Activated naive CD8-positive, alpha-beta T cell treated with anti-CD3 and anti-CD28 coated beads, Interleukin-2, amount 10 ng/mL, durations not matched to agents 7 days and 5 days (primary cell): ENCODE measurements around the gene TOX3. TPM values are rescaled to one million over a fixed set of nuclear protein-coding genes. Genes with fewer than 3 reads are reported as not detected.

ENCODE experiments used
- ATAC-seq: fragments of 150-1000 bp; cut with Tn5 transposase; one replicate; pipeline ENCODE4 v1.10.0; 2021; ENCODE audit warnings: low read depth, moderate library complexity
- POLR2A ChIA-PET: fragments of 350-600 bp; sonication (Branson Sonifier 250); formaldehyde crosslinking; loops from one replicate; lab custom pipeline; 2021; ENCODE audit warnings: antibody characterized with exemption; lab: Charles Lee
- DNase-seq: peaks from one replicate; pipeline ENCODE4 v3.0.0; 2021
- H3K27ac Mint-ChIP-seq: one replicate; pipeline ENCODE4 v1.8.0; 2022; ENCODE audit warnings: mild to moderate bottlenecking, mixed read lengths
- H3K27me3 Mint-ChIP-seq: one replicate; pipeline ENCODE4 v1.8.0; 2022; ENCODE audit warnings: mild to moderate bottlenecking, moderate library complexity, mixed read lengths
- H3K36me3 Mint-ChIP-seq: one replicate; pipeline ENCODE4 v1.8.0; 2021; ENCODE audit warnings: mild to moderate bottlenecking, mixed read lengths
- H3K4me1 Mint-ChIP-seq: one replicate; pipeline ENCODE4 v1.8.0; 2021; ENCODE audit warnings: mixed read lengths
- H3K4me3 Mint-ChIP-seq: one replicate; pipeline ENCODE4 v1.8.0; 2022; ENCODE audit warnings: mild to moderate bottlenecking, moderate library complexity, mixed read lengths
- H3K9me3 Mint-ChIP-seq: one replicate; pipeline ENCODE4 v1.8.0; 2021; ENCODE audit warnings: mixed read lengths
- total RNA-seq, 2 experiments: library from RNA; stranded (reverse); gene quantifications; one replicate each; pipeline ENCODE4 v1.2.3, GENCODE V29; 2021

Gene TOX3
- total RNA-seq, 2 experiments from 2014 or later: not detected

GRCh38 chr16:52398021-52398420 is 148.9 kb downstream of the TOX3 start:
- Mint-ChIP-seq H3K4me1 (no peaks in the 10 kb centered on the region), H3K36me3 (no peaks in the 10 kb centered on the region), H3K4me3 (no peak overlapping the region), H3K9me3 (peaks cover 1% of the 10 kb centered on the region), H3K27me3 (no peaks in the 10 kb centered on the region), H3K27ac (no peak overlapping the region)
- DNase-seq: no peak
- no peak for ATAC-seq
- POLR2A ChIA-PET: no interaction called here

GRCh38 chr16:52393448-52393847 is 153.5 kb downstream of the TOX3 start:
- DNase-seq (no peak), ATAC-seq (no peak)
- no peak overlapping the region for H3K27ac Mint-ChIP-seq
- POLR2A ChIA-PET: no interaction called here
- H3K36me3 Mint-ChIP-seq: no peaks in the 10 kb centered on the region
- peaks cover 5% of the 10 kb centered on the region for H3K9me3 Mint-ChIP-seq
- H3K4me3 Mint-ChIP-seq: no peak overlapping the region
- H3K27me3 Mint-ChIP-seq: no peaks in the 10 kb centered on the region
- no peaks in the 10 kb centered on the region for H3K4me1 Mint-ChIP-seq

- no peak overlapping the region for H3K27ac Mint-ChIP-seq
Measured at GRCh38 chr16:52389045-52389444, 157.9 kb downstream of the TOX3 start.

More at GRCh38 chr16:52389045-52389444, 157.9 kb downstream of the TOX3 start:
- Mint-ChIP-seq H3K9me3 (peaks cover 4% of the 10 kb centered on the region), H3K36me3 (no peaks in the 10 kb centered on the region), H3K4me3 (no peak overlapping the region), H3K4me1 (no peaks in the 10 kb centered on the region), H3K27me3 (no peaks in the 10 kb centered on the region)
- DNase-seq (no peak), ATAC-seq (no peak)
- POLR2A ChIA-PET: no interaction called here
